GM12878 (cell line): ENCODE results near the gene DNAJB14. TPM values are rescaled to one million over a fixed set of nuclear protein-coding genes. Genes with fewer than 3 reads are reported as not detected.

ENCODE experiments used
- ATAC-seq: fragments of 200-7000 bp; cut with Tn5 transposase; 3 replicates; pipeline ENCODE4 v1.9.1; 2020; ENCODE audit warnings: mild to moderate bottlenecking, moderate library complexity
- BruUV-seq: library from RNA; stranded (reverse); fragments of 400-500 nt; replicated peaks from 2 replicates; lab custom pipeline; 2021; lab: Mats Ljungman, UMichigan
- CTCF ChIA-PET: fragments of 300-600 bp; sonication (Branson Sonifier 250); formaldehyde crosslinking; extraction: SDS; loops from one replicate; lab custom pipeline; 2021; ENCODE audit warnings: inconsistent platforms; lab: Yijun Ruan, JAX
- POLR2A ChIA-PET: fragments of 350-600 bp; formaldehyde crosslinking; extraction: SDS; loops from one replicate; lab custom pipeline; 2021; ENCODE audit warnings: inconsistent platforms; lab: Charles Lee
- RAD21 ChIA-PET: fragments of 300-600 bp; sonication (Branson Sonifier 250); formaldehyde crosslinking; loops from one replicate; lab custom pipeline; 2023; ENCODE audit warnings: antibody characterized with exemption; ENCODE audit not compliant: unreplicated experiment; lab: Charles Lee
- SMC1A ChIA-PET: fragments of 300-600 bp; sonication (Branson Sonifier 250); formaldehyde crosslinking; loops from one replicate; lab custom pipeline; 2023; ENCODE audit not compliant: unreplicated experiment, uncharacterized antibody; lab: Charles Lee
- DNase-seq: peaks from one replicate; pipeline ENCODE4 v3.0.0-alpha.2; 2011; ENCODE audit warnings: low read depth, low spot score
- FAIRE-seq: peaks from 3 replicates; lab custom pipeline; 2011; peaks lifted over from hg19 to GRCh38; lab: Jason Lieb, UNC
- H2AFZ ChIP-seq: 2 replicates; pipeline ENCODE4 v1.6.0; 2011; ENCODE audit warnings: low read depth, low read length, control low read depth; ENCODE audit not compliant: control insufficient read depth
- H3K27ac ChIP-seq: 2 replicates; pipeline ENCODE4 v1.5.1; 2011; ENCODE audit warnings: control low read depth; ENCODE audit not compliant: control insufficient read depth, insufficient read depth
- H3K27me3 ChIP-seq, 2 experiments: replicated peaks in 1 of 2; 2 replicates each; pipeline versions ENCODE4 v1.6.0 to v1.6.1; 2011; ENCODE audit warnings: low read length in 1 of 2; ENCODE audit not compliant: control insufficient read depth in 2 of 2, insufficient read depth in 2 of 2
- H3K36me3 ChIP-seq, 2 experiments: 2 replicates each; pipeline ENCODE4 v1.5.1; 2011; ENCODE audit warnings: low read length in 1 of 2; ENCODE audit not compliant: control insufficient read depth in 2 of 2, insufficient read depth in 2 of 2
- H3K4me1 ChIP-seq: 2 replicates; pipeline ENCODE4 v1.6.1; 2011; ENCODE audit warnings: mild to moderate bottlenecking, low read length, moderate library complexity, mixed read lengths; ENCODE audit not compliant: control insufficient read depth, insufficient read depth
- H3K4me2 ChIP-seq: 2 replicates; pipeline ENCODE4 v1.6.0; 2011; ENCODE audit warnings: control low read depth; ENCODE audit not compliant: control insufficient read depth, insufficient read depth
- H3K4me3 ChIP-seq: fragments of 200-600 bp; sonication (generic); 2 replicates; pipeline ENCODE4 v1.5.1; 2016
- H3K79me2 ChIP-seq: 2 replicates; pipeline ENCODE4 v1.6.0; 2011; ENCODE audit warnings: low read length; ENCODE audit not compliant: control insufficient read depth, insufficient read depth
- H3K9ac ChIP-seq: 2 replicates; pipeline ENCODE4 v1.8.0; 2011; ENCODE audit warnings: low read length, control low read depth, mixed read lengths; ENCODE audit not compliant: control insufficient read depth, insufficient read depth
- H3K9me3 ChIP-seq: replicated peaks from 3 replicates; pipeline ENCODE4 v1.5.1; 2011; ENCODE audit warnings: mild to moderate bottlenecking, low read length; ENCODE audit not compliant: control insufficient read depth, insufficient read depth
- H4K20me1 ChIP-seq: 2 replicates; pipeline ENCODE4 v1.6.0; 2011; ENCODE audit not compliant: control insufficient read depth, insufficient read depth
- E2F4 ChIP-seq: IDR thresholded peaks from 2 replicates; pipeline ENCODE4 v1.6.1; 2012; ENCODE audit warnings: low read depth, low read length, improper control_type of control experiment
- RAD21 ChIP-seq: IDR thresholded peaks from 2 replicates; pipeline ENCODE4 v1.6.1; 2011; ENCODE audit warnings: mild to moderate bottlenecking, low read depth, low read length, moderate library complexity; ENCODE audit not compliant: insufficient read depth
- SMARCA5 ChIP-seq: fragments of 450-650 bp; IDR thresholded peaks from 2 replicates; pipeline ENCODE4 v1.6.1; 2017; ENCODE audit warnings: mild to moderate bottlenecking
- ZNF274 ChIP-seq: IDR thresholded peaks from one replicate; pipeline ENCODE4 v1.8.0; 2011; ENCODE audit not compliant: insufficient read length, insufficient read depth
- WGBS: methylation state at CpG from one replicate; pipeline ENCODE4 v1.1.6; 2016; ENCODE audit warnings: low lambda C conversion rate; ENCODE audit not compliant: insufficient replicate concordance, insufficient coverage; ENCODE audit errors: missing lambda C conversion rate; 5-methylcytosine and 5-hydroxymethylcytosine counted together
- in situ Hi-C: fragments of 300-500 bp; cut with MboI; formaldehyde crosslinking; loops from 9 replicates; pipeline ENCODE4 v1.14.3; 2018; ENCODE audit warnings: mixed read lengths
- intact Hi-C: fragments of 100-400 bp; cut with micrococcal nuclease; formaldehyde crosslinking; loops from one replicate; pipeline ENCODE4 v1.14.2; 2022; ENCODE audit not compliant: unreplicated experiment
- polyA plus RNA-seq, 11 experiments: library from polyadenylated mRNA; depleted of rRNA in 4 of 11; unstranded in 6 of 11; stranded (reverse) in 5 of 11; fragments of >200 nt; fragmentation: Nextera tagmentation in 4 of 11; fragmentation: Illumina TruSeq in 1 of 11; extraction: Ambion mirVana in 4 of 11; extraction: Trizol in 1 of 11; gene quantifications; 1 replicate in 1 of 11; 2 replicates in 10 of 11; pipeline versions ENCODE4 v1.2.1 to v1.2.3, GENCODE V29; 2011 to 2016; ENCODE audit warnings: inconsistent platforms in 2 of 11, missing spikeins in 2 of 11, low read depth in 1 of 11
- total RNA-seq, 4 experiments: library from RNA; depleted of rRNA in 3 of 4; stranded (reverse); fragments of >200 nt in 3 of 4; fragmentation: Illumina TruSeq in 1 of 4; extraction: Trizol in 1 of 4; gene quantifications; 2 replicates each; pipeline versions ENCODE4 v1.2.1 to v1.2.3, GENCODE V29; 2013 to 2021

The DNAJB14 gene
- total and polyA plus RNA-seq, 10 of the 15 experiments (the other 5 are each of a cell fraction or from before 2014, with no cell fraction given) = 9.5 to 49.2 (median 27.8) TPM

GRCh38 chr4:99857307-99857706 lies 89.1 kb downstream of the DNAJB14 start:
- no peak for DNase-seq
- intact Hi-C loops = no loop called here
- peaks cover 39% of the 10 kb centered on the region for H3K4me1 ChIP-seq
- ChIA-PET CTCF (interaction anchor here (0.9 to 2.7 kb wide), 7 partner anchors 9 to 49 kb away, joined by 3 to 10 read pairs (median 5); no protein-coding TSS in a partner anchor), RAD21 (interaction anchor here (1.9 to 2.1 kb wide), 3 partner anchors 37 to 91 kb away, joined by 5 to 8 read pairs (median 5); partner anchors contain the start of gene LAMTOR3), SMC1A (interaction anchor here (0.6 to 8.4 kb wide), 8 partner anchors 12 to 83 kb away, joined by 3 to 55 read pairs (median 10); partner anchors contain the start of gene DAPP1), POLR2A (interaction anchor here (1.0 to 2.7 kb wide), 3 partner anchors 11 to 46 kb away, joined by 3 to 11 read pairs (median 6); no protein-coding TSS in a partner anchor)
- no peaks in the 10 kb centered on the region; the same call in 1 of the 2 replicates for H3K79me2 ChIP-seq
- H3K9ac ChIP-seq = no peak overlapping the region
- H3K4me3 ChIP-seq = no peak overlapping the region
- H4K20me1 ChIP-seq = no peaks in the 10 kb centered on the region
- H3K27me3 ChIP-seq = no peaks in the 10 kb centered on the region
- H3K4me2 ChIP-seq = no peak overlapping the region
- no peak for FAIRE-seq
- BruUV-seq = no TSS peak
- in situ Hi-C loops = no loop called here
- no peaks in the 10 kb centered on the region; the same call in 2 of the 3 replicates for H3K9me3 ChIP-seq
- no peak for ATAC-seq
- peaks cover 6 to 18% of the 10 kb centered on the region in 2 experiments for H3K36me3 ChIP-seq
- no peak overlapping the region for H2AFZ ChIP-seq
- TF ChIP-seq SMARCA5 = no peak
- no peak for TF ChIP-seq ZNF274
- no peak for TF ChIP-seq E2F4
- no peak for TF ChIP-seq RAD21
- TF ChIP-seq, all 136 proteins: peak for 0
- H3K27ac ChIP-seq = no peak overlapping the region
- WGBS = 62% methylated on average over 3 of the region's 3 CpGs
